Retinal pigment epithelial cell (primary cell): ENCODE results near the gene CDK19.
A peak's percentile ranks its signal among the peaks of the same experiment; 100 is the strongest.

ENCODE experiments used
- DNase-seq: peaks from one replicate; pipeline ENCODE4 v3.0.0-alpha.2; 2010; ENCODE audit warnings: low read depth
- H3K4me3 ChIP-seq: 2 replicates; pipeline ENCODE4 v1.5.1; 2011; ENCODE audit warnings: mild to moderate bottlenecking, low read length, control low read depth, moderate library complexity
- CTCF ChIP-seq: conservative IDR thresholded peaks from 2 replicates; pipeline ENCODE4 v1.5.1; 2011; ENCODE audit warnings: low read depth, low read length, control low read depth, inconsistent platforms

Gene CDK19

GRCh38 chr6:110654096-110654820, 161.0 kb downstream of the CDK19 start:
- H3K4me3 ChIP-seq = no peak overlapping the region
- no peak for TF ChIP-seq CTCF
- no peak for DNase-seq

- H3K4me3 ChIP-seq = no peak overlapping the region
- no peak for TF ChIP-seq CTCF
- DNase-seq = no peak
Observed at GRCh38 chr6:110653381-110653780, 161.9 kb downstream of the CDK19 start.

GRCh38 chr6:110652520-110652919, 162.7 kb downstream of the CDK19 start:
- DNase-seq = no peak
- H3K4me3 ChIP-seq = no peak overlapping the region
- TF ChIP-seq CTCF = no peak

GRCh38 chr6:110650755-110651154, 164.5 kb downstream of the CDK19 start:
- no peak overlapping the region for H3K4me3 ChIP-seq

GRCh38 chr6:110649704-110650103, 165.6 kb downstream of the CDK19 start:
- H3K4me3 ChIP-seq = no peak overlapping the region
- no peak for DNase-seq
- TF ChIP-seq CTCF = no peak

More at GRCh38 chr6:110650755-110651154, 164.5 kb downstream of the CDK19 start:
- DNase-seq = no peak
- TF ChIP-seq CTCF = no peak

- H3K4me3 ChIP-seq = no peak overlapping the region
- DNase-seq = no peak
- peak; percentile 42 for TF ChIP-seq CTCF
Observed at GRCh38 chr6:110646951-110647910, 168.0 kb downstream of the CDK19 start.
